HG02759 (cell line): ENCODE data around the gene RXYLT1.
A peak's percentile ranks its signal among the peaks of the same experiment; 100 is the strongest.
"Not testable (repeated sequence)": the region's sequence is repeated elsewhere in the genome, so short reads cannot be mapped to it uniquely, and the experiment has no call there.

Experiments
- ATAC-seq: cut with Tn5 transposase; IDR thresholded peaks from one replicate; pipeline ENCODE4 v1.9.1; 2021; ENCODE audit warnings: mild to moderate bottlenecking, moderate library complexity; ENCODE audit not compliant: unreplicated experiment

The RXYLT1 gene

DNA sequence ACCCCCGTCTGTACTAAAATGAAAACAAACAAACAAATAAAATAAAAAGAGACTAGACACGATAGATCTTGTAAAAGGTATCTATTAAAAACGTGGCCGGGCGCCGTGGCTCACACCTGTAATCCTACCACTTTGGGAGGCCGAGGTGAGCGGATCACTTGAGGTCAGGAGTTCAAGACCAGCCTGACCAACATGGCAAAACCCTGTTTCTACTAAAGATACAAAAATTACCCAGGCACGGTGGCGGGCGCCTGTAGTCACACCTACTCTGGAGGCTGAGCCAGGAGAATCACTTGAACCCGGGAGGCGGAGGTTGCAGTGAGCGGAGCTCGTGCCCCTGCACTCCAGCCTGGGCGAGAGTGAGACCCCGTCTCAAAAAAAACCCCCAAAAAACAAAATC, 63.0 kb downstream of the RXYLT1 start:
- ATAC-seq: not testable (repeated sequence)

- ATAC-seq: no peak
Measured at GRCh38 chr12:63843254-63843720, 63.6 kb downstream of the RXYLT1 start.

DNA sequence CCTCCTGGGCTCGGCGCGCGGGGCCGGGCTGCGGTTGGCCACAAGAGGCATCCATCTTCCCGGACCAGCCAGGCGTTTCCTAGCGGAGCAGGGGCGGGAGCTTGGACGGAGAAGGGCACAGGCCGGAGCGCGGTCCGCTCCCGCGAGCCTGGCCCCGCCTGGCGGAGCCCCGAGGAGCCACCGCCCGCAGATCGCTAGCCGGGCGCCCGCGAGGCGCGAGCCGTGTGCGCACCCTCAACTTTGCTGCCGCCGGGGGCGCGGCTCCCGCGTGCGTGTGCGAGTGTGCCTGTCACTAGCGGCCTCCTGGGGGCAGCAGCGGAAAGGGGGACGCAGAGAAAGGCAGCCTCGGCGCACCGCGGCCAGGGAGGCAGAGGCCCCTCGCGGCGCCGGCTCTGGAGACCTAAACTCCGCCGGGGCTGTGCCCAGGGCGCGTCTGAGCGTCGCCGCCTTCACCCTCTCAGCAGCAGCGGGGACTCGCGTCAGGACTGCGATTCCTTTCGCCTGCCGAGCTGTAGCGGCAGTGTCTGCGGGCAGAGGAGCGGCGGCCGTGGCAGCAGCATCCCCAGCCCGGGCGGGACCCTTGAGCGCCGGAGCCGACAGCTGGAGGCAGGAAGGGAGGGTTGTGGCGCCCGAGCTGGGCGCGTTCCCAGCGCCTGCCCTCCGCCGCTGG, 64.1 kb downstream of the RXYLT1 start:
- ATAC-seq: peak; percentile 98

DNA sequence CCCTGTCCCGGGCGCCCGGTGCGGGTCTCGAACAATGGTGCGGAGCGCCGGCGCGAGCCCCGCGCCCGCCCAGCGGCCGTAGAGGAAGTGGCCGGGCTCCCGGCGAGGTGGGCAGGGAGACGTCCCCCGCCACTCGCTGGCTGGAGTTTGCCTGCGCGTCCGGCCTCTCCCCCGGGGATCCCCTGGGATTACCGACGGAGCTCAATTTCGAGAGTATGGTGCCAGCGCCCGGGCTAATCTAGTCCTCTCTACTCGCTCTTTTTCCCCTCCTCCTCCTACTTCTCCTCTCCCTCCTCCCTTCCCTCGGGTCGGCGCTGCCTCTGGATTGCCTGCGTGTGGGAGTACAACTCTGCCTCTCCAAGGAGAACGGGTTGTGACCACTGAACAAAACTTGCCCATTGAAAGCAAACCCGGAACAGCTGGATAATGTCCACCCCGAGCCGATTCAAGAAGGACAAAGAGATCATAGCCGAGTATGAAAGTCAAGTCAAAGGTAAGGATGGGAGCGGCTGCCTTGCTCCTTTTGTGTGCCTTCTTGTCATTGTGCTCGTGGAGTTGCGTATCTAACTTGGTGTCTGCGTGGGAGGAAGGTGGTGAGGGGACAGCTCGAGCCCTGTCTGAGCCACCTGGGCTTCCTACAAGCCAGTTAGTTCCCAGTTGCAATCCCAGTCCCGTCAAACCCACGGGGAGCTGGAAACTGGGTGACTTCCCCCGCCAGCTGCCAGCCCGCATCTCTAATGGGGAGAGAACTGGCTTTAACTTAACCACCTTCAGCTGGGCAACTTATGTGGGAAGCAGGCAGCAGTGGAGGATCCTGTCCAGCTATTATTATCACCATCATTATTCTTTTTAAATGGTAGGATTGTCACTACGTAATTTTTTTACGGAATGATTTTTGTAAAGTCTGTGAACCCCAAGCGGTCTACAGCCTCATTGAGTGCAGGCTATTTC, 65.0 kb downstream of the RXYLT1 start, which contains the start of gene SRGAP1:
Gene SRGAP1 (plus strand): TSS at position 310 of the 951 bp plus-strand sequence. CDS start 117 bp downstream, at position 427.
- peak; percentile 34 for ATAC-seq

DNA sequence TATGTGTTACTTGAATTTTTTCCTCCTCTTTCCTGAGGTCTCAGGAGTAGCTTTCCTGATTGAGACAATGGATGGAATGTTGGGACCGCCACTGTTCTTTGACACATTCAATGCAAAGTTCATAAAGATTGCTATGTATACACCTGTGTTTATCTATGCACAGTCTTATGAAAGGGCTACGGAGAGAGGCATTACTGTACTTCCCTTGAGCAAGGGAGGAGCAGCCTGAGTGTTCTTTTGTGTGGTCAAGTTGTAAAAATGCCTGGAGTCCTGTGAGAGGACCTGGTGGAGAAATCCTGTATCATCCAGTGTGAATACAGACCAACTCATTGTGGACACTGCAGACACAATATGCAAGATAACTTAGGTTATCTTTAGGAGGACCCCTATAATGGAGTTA, 66.0 kb downstream of the RXYLT1 start:
- ATAC-seq: no peak

DNA sequence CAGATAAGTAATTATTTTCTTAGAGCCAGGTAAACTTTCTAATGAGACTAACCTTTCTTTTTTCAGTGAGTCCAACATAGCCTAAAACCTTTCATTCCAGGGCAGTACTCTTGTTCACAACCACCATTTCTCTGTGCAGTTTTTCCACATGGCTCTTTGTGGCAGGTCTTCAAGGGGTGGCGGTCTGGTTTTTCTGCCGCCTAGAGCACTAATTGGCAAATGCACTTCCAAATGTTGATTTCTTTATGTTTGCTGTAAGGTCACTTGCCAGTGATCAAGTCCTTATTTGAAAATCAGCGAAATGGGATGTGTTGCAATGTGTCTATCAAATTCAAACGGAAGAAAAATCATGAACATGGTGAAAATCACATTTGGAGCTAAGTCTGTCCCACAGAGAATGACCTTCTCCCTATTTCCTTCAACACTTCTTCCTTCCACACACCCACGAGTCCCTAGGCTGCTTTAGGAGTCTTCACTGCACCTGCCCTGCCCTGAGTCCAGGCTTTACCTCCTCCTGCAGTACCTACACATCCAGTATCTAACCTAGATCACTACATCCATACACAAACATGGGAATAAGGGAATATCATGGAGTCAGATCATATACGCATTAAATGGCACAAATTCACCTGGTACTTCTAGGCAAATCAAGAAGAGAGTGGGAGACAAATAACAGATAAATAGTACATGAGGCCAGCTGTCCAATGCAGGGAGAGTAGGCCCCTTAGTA, 66.7 kb downstream of the RXYLT1 start:
- ATAC-seq: no peak

DNA sequence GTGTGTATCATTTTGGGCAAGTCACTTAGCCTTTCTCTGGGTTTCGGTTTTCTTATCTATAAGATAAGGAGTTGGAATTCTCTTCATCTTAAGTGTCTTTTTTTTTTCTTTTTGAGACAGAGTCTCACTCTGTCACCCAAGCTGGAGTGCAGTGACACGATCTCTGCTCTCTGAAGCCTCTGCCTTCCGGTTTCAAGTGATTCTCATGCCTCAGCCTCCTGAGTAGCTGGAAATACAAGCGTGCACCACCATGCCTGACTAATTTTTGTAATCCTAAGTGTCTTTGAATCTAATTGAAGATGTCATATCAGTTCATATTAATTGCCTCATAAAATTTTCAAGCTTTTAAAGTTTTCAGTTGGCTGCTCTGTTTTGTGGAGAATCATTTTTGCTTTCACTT, 68.7 kb downstream of the RXYLT1 start:
- no peak for ATAC-seq

- ATAC-seq: no peak
Measured at GRCh38 chr12:63849106-63849620, 69.5 kb downstream of the RXYLT1 start.

DNA sequence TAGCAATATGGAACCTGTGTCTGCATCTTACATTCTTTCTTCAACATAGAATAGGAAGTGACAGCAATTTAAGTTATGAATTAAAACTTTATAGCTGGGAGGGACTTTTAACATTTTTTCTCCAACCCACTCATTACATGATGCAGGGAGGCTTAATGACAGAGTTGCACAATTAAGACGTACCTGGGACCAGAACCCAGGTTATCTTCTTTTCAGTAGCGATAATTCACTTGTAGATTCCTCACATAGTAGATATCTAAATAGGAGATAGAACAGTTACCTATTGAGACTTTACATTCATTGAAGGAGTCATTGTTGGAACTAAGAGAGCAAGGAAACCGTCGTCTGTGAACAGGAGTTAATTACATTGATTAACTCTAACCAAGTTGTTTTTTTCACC, 69.9 kb downstream of the RXYLT1 start:
- ATAC-seq: no peak

- ATAC-seq: no peak
Measured at GRCh38 chr12:63853978-63854377, 74.3 kb downstream of the RXYLT1 start.

DNA sequence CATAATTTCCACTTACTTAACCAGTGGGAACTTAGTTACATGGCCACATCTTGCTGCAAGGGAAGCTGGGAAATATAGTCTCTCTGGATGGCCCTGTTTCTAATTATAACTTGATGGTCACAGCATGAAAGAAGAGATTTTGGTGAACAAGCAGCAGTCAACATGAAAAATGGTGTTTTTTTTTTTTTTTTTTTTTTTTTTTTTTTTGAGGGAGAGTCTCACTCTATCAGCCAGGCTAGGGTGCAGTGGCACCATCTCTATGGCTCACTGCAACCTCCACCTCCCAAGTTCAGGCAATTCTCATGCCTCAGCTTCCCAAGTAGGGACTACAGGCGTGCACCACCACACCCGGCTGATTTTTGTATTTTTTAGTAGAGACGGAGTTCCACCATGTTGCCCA, 75.6 kb downstream of the RXYLT1 start:
- ATAC-seq: no peak

DNA sequence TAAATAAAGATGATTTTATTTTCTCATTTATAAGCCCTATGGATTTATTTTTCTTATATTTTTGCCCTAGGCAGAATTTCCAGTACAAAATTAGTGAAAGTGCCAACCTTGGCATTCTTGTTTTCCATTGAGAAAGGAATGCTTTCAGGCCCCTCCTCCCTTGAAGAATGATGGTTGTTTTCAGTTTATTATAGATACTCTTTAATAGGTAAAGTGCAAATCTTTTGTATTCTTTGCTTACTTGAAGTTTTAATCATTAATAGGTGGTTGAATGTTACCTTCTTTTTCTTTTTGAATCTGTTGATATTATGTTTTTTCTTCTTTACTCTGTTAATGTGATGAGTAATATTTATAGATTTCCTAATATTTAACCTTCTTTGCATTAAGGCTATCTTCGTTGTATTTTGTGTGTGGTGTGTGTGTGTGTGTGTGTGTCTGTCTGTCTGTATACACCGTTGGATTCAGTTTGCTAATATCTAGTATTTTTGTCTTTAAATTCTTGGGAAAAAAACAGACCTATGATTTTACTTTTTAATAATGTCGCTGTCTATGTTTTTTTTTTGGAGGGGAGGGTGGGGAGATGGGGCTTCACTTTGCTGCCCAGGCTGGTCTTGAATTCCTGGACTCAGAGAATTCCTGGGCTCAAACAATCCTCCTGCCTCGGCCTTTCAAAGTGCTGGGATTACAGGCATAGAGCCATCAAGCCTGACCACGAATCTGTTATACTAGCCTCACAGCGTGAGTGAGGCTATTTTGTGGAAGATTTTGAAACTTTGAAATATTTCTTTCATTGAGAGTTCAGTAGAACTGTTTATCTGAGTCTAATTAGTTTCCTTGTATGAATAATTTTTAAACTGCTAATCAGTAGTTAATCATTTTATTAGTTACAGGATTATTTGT, 78.3 kb downstream of the RXYLT1 start:
- no peak for ATAC-seq
